GM23338 (cell line): Measurements from ENCODE around the gene VPS54.

Source experiments
- CREB1 ChIP-seq: fragments of 250-450 bp; sonication (Bioruptor Pico); IDR thresholded peaks from 2 replicates; pipeline ENCODE4 v1.5.0; 2020; ENCODE audit warnings: low read depth, mild to moderate bottlenecking, moderate library complexity
- CTCF ChIP-seq, 2 experiments: fragments of 200-600 bp in 1 of 2; sonication (generic) in 1 of 2; conservative IDR thresholded peaks; 2 replicates each; pipeline versions ENCODE4 v1.5.1 to v1.6.1; 2016 to 2017; ENCODE audit warnings: antibody characterized with exemption in 2 of 2, low read depth in 2 of 2, mild to moderate bottlenecking in 2 of 2, moderate library complexity in 1 of 2
- ETS1 ChIP-seq: IDR thresholded peaks from 2 replicates; pipeline ENCODE4 v1.6.1; 2016; ENCODE audit warnings: antibody characterized with exemption
- EZH2 ChIP-seq: fragments of 200-600 bp; sonication (generic); IDR thresholded peaks from one replicate; pipeline ENCODE4 v1.8.0; 2017; ENCODE audit warnings: antibody characterized with exemption, mild to moderate bottlenecking, low read depth; ENCODE audit not compliant: unreplicated experiment
- EZH2phosphoT487 ChIP-seq: fragments of 200-600 bp; sonication (generic); IDR thresholded peaks from one replicate; pipeline ENCODE4 v1.8.1; 2018; ENCODE audit warnings: antibody characterized with exemption; ENCODE audit not compliant: unreplicated experiment
- JUNB ChIP-seq: IDR thresholded peaks from one replicate; pipeline ENCODE4 v1.6.1; 2016; ENCODE audit warnings: antibody characterized with exemption; ENCODE audit not compliant: unreplicated experiment
- NANOG ChIP-seq: IDR thresholded peaks from 2 replicates; pipeline ENCODE4 v1.6.1; 2016; ENCODE audit warnings: antibody characterized with exemption, borderline replicate concordance
- POLR2AphosphoS5 ChIP-seq: IDR thresholded peaks from 2 replicates; pipeline ENCODE4 v1.6.1; 2016; ENCODE audit warnings: antibody characterized with exemption, low read depth
- REST ChIP-seq: IDR thresholded peaks from one replicate; pipeline ENCODE4 v1.6.1; 2018; ENCODE audit warnings: antibody characterized with exemption; ENCODE audit not compliant: unreplicated experiment
- STAT1 ChIP-seq: IDR thresholded peaks from one replicate; pipeline ENCODE4 v1.6.1; 2016; ENCODE audit warnings: antibody characterized with exemption; ENCODE audit not compliant: unreplicated experiment
- ZNF114 ChIP-seq: fragments of 250-450 bp; sonication (Bioruptor Pico); IDR thresholded peaks from 2 replicates; pipeline ENCODE4 v1.5.0; 2020; ENCODE audit warnings: mild to moderate bottlenecking, moderate library complexity
- ZNF331 ChIP-seq: fragments of 250-450 bp; sonication (Bioruptor Pico); IDR thresholded peaks from 2 replicates; pipeline ENCODE4 v1.5.0; 2020; ENCODE audit warnings: low read depth, mild to moderate bottlenecking, moderate library complexity
- ZNF462 ChIP-seq: fragments of 250-450 bp; sonication (Bioruptor Pico); IDR thresholded peaks from 2 replicates; pipeline ENCODE4 v1.5.0; 2020; ENCODE audit warnings: mild to moderate bottlenecking, moderate library complexity

- TF ChIP-seq EZH2, result no peak
- TF ChIP-seq CTCF (conservative IDR thresholded peaks at IDR 0.05; ENCODE audit: low read depth in 2 of 2), result no peak
- TF ChIP-seq ZNF331 (CRISPR knock-in tag), result no peak
- no peak; the same call in 1 of the 2 replicates for TF ChIP-seq POLR2AphosphoS5
- TF ChIP-seq CREB1 (CRISPR knock-in tag), result no peak
- TF ChIP-seq EZH2phosphoT487, result no peak
- TF ChIP-seq REST, result no peak
- TF ChIP-seq STAT1, result no peak
- TF ChIP-seq ZNF114, result no peak
- TF ChIP-seq ZNF462 (CRISPR knock-in tag), result no peak
- TF ChIP-seq NANOG, result no peak
- no peak for TF ChIP-seq ETS1
- TF ChIP-seq JUNB, result no peak
Observed at GRCh38 chr2:63842149-63843061, 176.8 kb downstream of the VPS54 start.
